A549 (cell line): ENCODE measurements around the gene TRIM7. TPM values are rescaled to one million over a fixed set of nuclear protein-coding genes. Genes with fewer than 3 reads are reported as not detected.
A peak's percentile ranks its signal among the peaks of the same experiment; 100 is the strongest.

Experiments
- ATAC-seq, 2 experiments: fragments of 200-7000 bp in 1 of 2; fragments of >200 bp in 1 of 2; cut with Nextera tagmentation in 1 of 2; cut with Tn5 transposase in 1 of 2; 3 replicates each; pipeline versions ENCODE4 v1.8.0 to v1.9.1; 2018 to 2020; ENCODE audit warnings: mild to moderate bottlenecking in 1 of 2, moderate library complexity in 1 of 2
- CTCF ChIA-PET: fragments of 300-600 bp; sonication (Branson Sonifier 250); formaldehyde crosslinking; extraction: SDS; loops from one replicate; lab custom pipeline; 2021; ENCODE audit warnings: antibody characterized with exemption, inconsistent platforms; lab: Yijun Ruan, JAX
- POLR2A ChIA-PET: fragments of 350-600 bp; formaldehyde crosslinking; extraction: SDS; loops from one replicate; lab custom pipeline; 2021; ENCODE audit warnings: antibody characterized with exemption, inconsistent platforms; lab: Yijun Ruan, JAX
- DNase-seq, 2 experiments: peaks; one replicate each; pipeline versions ENCODE4 v3.0.0 to v3.0.0-alpha.2; 2011 to 2016; ENCODE audit warnings: low read depth in 1 of 2, low spot score in 1 of 2
- FAIRE-seq: peaks from 2 replicates; lab custom pipeline; 2011; peaks lifted over from hg19 to GRCh38; lab: Jason Lieb, UNC
- H3K27ac ChIP-seq, 2 experiments: fragments of >200 bp; sonication (Bioruptor Twin); formaldehyde crosslinking; 3 replicates each; pipeline ENCODE4 v1.5.1; 2016 to 2017
- H3K4me1 ChIP-seq: fragments of >200 bp; sonication (Bioruptor Twin); formaldehyde crosslinking; 3 replicates; pipeline ENCODE4 v1.6.1; 2016
- H3K4me2 ChIP-seq: fragments of >200 bp; sonication (Bioruptor Twin); formaldehyde crosslinking; 3 replicates; pipeline ENCODE4 v1.6.1; 2016
- H3K4me3 ChIP-seq: fragments of >200 bp; sonication (Bioruptor Twin); formaldehyde crosslinking; 3 replicates; pipeline ENCODE4 v1.5.1; 2016
- H3K9me3 ChIP-seq: fragments of >200 bp; sonication (Bioruptor Twin); formaldehyde crosslinking; 3 replicates; pipeline ENCODE4 v1.6.1; 2016
- BCL3 ChIP-seq: fragments of >200 bp; sonication (Bioruptor Twin); formaldehyde crosslinking; IDR thresholded peaks from 3 replicates; pipeline ENCODE4 v1.6.1; 2016
- CEBPB ChIP-seq, 2 experiments: fragments of >200 bp in 1 of 2; sonication (Bioruptor Twin) in 1 of 2; formaldehyde crosslinking in 1 of 2; IDR thresholded peaks; 2 replicates each; pipeline ENCODE4 v1.6.1; 2012 to 2016
- CHD2 ChIP-seq: fragments of 150-350 bp; IDR thresholded peaks from 2 replicates; pipeline ENCODE4 v1.6.1; 2014; ENCODE audit warnings: low read length; ENCODE audit not compliant: partially characterized antibody
- CTCF ChIP-seq: fragments of >200 bp; sonication (Bioruptor Twin); formaldehyde crosslinking; IDR thresholded peaks from 3 replicates; pipeline ENCODE4 v1.5.1; 2016
- FOSL2 ChIP-seq, 2 experiments: fragments of 450-650 bp in 1 of 2; fragments of >200 bp in 1 of 2; sonication (Bioruptor Twin) in 1 of 2; formaldehyde crosslinking; IDR thresholded peaks; 2 replicates each; pipeline versions ENCODE4 v1.5.0 to v1.6.1; 2016 to 2020; ENCODE audit warnings: mild to moderate bottlenecking in 1 of 2, moderate library complexity in 1 of 2
- HDAC2 ChIP-seq: fragments of 200-600 bp; sonication (generic); IDR thresholded peaks from 2 replicates; pipeline ENCODE4 v1.6.1; 2016
- HEYL ChIP-seq: fragments of 250-450 bp; sonication (Bioruptor Pico); IDR thresholded peaks from 2 replicates; pipeline ENCODE4 v1.8.0; 2021; ENCODE audit warnings: mild to moderate bottlenecking, moderate library complexity
- HOXB5 ChIP-seq: fragments of 250-450 bp; sonication (Bioruptor Pico); IDR thresholded peaks from 2 replicates; pipeline ENCODE4 v1.5.0; 2020; ENCODE audit warnings: mild to moderate bottlenecking, moderate library complexity
- JUN ChIP-seq, 2 experiments: fragments of >200 bp; sonication (Bioruptor Twin); formaldehyde crosslinking; IDR thresholded peaks; 2 replicates in 1 of 2; 3 replicates in 1 of 2; pipeline ENCODE4 v1.6.1; 2016 to 2017
- JUNB ChIP-seq: fragments of >200 bp; sonication (Bioruptor Twin); formaldehyde crosslinking; IDR thresholded peaks from 2 replicates; pipeline ENCODE4 v1.6.1; 2016
- MAFK ChIP-seq: fragments of 450-650 bp; IDR thresholded peaks from 2 replicates; pipeline ENCODE4 v1.6.1; 2014; ENCODE audit not compliant: partially characterized antibody
- NFE2L2 ChIP-seq: fragments of 150-350 bp; conservative IDR thresholded peaks from 2 replicates; pipeline ENCODE4 v1.6.1; 2014; ENCODE audit warnings: low read length
- POLR2A ChIP-seq: IDR thresholded peaks from 2 replicates; pipeline ENCODE4 v1.6.1; 2012; ENCODE audit warnings: mild to moderate bottlenecking, low read length
- RAD21 ChIP-seq, 2 experiments: fragments of >200 bp in 1 of 2; sonication (Bioruptor Twin) in 1 of 2; formaldehyde crosslinking in 1 of 2; IDR thresholded peaks in 1 of 2; conservative IDR thresholded peaks in 1 of 2; 2 replicates in 1 of 2; 3 replicates in 1 of 2; pipeline ENCODE4 v1.6.1; 2012 to 2018; ENCODE audit warnings: inconsistent platforms in 1 of 2
- RCOR1 ChIP-seq: fragments of 150-350 bp; IDR thresholded peaks from 2 replicates; pipeline ENCODE4 v1.6.1; 2014; ENCODE audit warnings: antibody characterized with exemption, low read length, low read depth
- REST ChIP-seq: fragments of 200-600 bp; sonication (generic); IDR thresholded peaks from 2 replicates; pipeline ENCODE4 v1.6.1; 2016; ENCODE audit warnings: antibody characterized with exemption, mild to moderate bottlenecking, moderate library complexity
- RNF2 ChIP-seq: fragments of 200-600 bp; sonication (generic); IDR thresholded peaks from 2 replicates; pipeline ENCODE4 v1.6.1; 2016; ENCODE audit warnings: low read depth, mild to moderate bottlenecking, antibody characterized with exemption, moderate library complexity, borderline replicate concordance
- ZFP36 ChIP-seq: fragments of 450-650 bp; IDR thresholded peaks from 2 replicates; pipeline ENCODE4 v1.6.1; 2014; ENCODE audit warnings: borderline replicate concordance; ENCODE audit not compliant: partially characterized antibody
- WGBS: methylation state at CpG from one replicate; pipeline ENCODE4 v1.1.6; 2017; ENCODE audit errors: missing lambda C conversion rate; 5-methylcytosine and 5-hydroxymethylcytosine counted together
- polyA plus RNA-seq, 4 experiments: library from polyadenylated mRNA; depleted of rRNA in 3 of 4; stranded (reverse); fragments of >200 nt; fragmentation: RNase III in 1 of 4; extraction: RNeasy Plus Mini Kit Qiagen cat#74134 plus additional on column Dnase treatment in 1 of 4; gene quantifications; 2 replicates in 3 of 4; 3 replicates in 1 of 4; pipeline ENCODE4 v1.2.3, GENCODE V29; 2011 to 2017

TRIM7 gene
- polyA plus RNA-seq, 2 of the 4 experiments (the other 2 are of a cell fraction): 21.8 to 30.7 TPM

- TF ChIP-seq HOXB5 (CRISPR knock-in tag) (no peak), POLR2A (no peak), JUNB (no peak), HEYL (CRISPR knock-in tag) (no peak)
- TF ChIP-seq, all 56 proteins: peak for 0
These were observed 48.2 kb downstream of the TRIM7 start (continued) for GRCh38 chr5:181156758-181157157.

GRCh38 chr5:181153814-181154213 lies 51.2 kb downstream of the TRIM7 start:
- H3K4me2 ChIP-seq: no peak overlapping the region
- H3K4me3 ChIP-seq: no peak overlapping the region
- ChIA-PET CTCF (interaction anchor here (0.6 to 1.7 kb wide), 2 partner anchors 20 to 26 kb away, joined by 4 to 6 read pairs; no protein-coding TSS in a partner anchor), POLR2A (no interaction called here)
- H3K9me3 ChIP-seq: no peaks in the 10 kb centered on the region
- TF ChIP-seq RAD21 (conservative IDR thresholded peaks at IDR 0.05 in 1 of 2, IDR thresholded peaks at IDR 0.05 in 1 of 2) (no peak), CTCF (no peak), RNF2 (no peak), REST (no peak), CEBPB (IDR thresholded peaks at IDR 0.05) (no peak), MAFK (no peak), CHD2 (no peak), JUNB (no peak), BCL3 (no peak), ZFP36 (no peak), NFE2L2 (no peak), RCOR1 (no peak)
- H3K4me1 ChIP-seq: peaks cover 4% of the 10 kb centered on the region; the same call in 1 of the 3 replicates
- ATAC-seq (no peak), DNase-seq (no peak), FAIRE-seq (no peak)
- 86% methylated on average over 5 of the region's 5 CpGs for WGBS
- no peak overlapping the region for H3K27ac ChIP-seq

GRCh38 chr5:181152406-181152805 lies 52.6 kb downstream of the TRIM7 start:
- 38% methylated on average over 9 of the region's 9 CpGs for whole genome bisulfite sequencing
- peaks cover 4% of the 10 kb centered on the region; the same call in 1 of the 3 replicates for H3K4me1 ChIP-seq
- ChIA-PET POLR2A (no interaction called here), CTCF (interaction anchor here (0.6 to 3.9 kb wide), 9 partner anchors 7 to 284 kb away, joined by 3 to 24 read pairs (median 5); no protein-coding TSS in a partner anchor)
- DNase-seq (peak in 1 of 2 experiments; percentile 59), FAIRE-seq (no peak), ATAC-seq (no peak; a peak in 1 of 6 replicates)
- H3K4me2 ChIP-seq: no peak overlapping the region
- no peak overlapping the region for H3K4me3 ChIP-seq
- TF ChIP-seq JUN (IDR thresholded peaks at IDR 0.05) (no peak), HDAC2 (no peak), HEYL (CRISPR knock-in tag) (no peak), FOSL2 (IDR thresholded peaks at IDR 0.05) (no peak), FOSL2 (CRISPR knock-in tag; IDR thresholded peaks at IDR 0.05) (no peak; the same call in 1 of the 2 replicates), CTCF (no peak), NFE2L2 (no peak)
- H3K9me3 ChIP-seq: no peaks in the 10 kb centered on the region
- no peak overlapping the region for H3K27ac ChIP-seq
